AG04450 (cell line): ENCODE measurements around the gene MAD1L1. TPM values are rescaled to one million over a fixed set of nuclear protein-coding genes. Genes with fewer than 3 reads are reported as not detected.

ENCODE experiments used
- CTCF ChIA-PET: fragments of 300-600, 350-600 bp; formaldehyde crosslinking; extraction: SDS; loops from one replicate; lab custom pipeline; 2022; ENCODE audit warnings: antibody characterized with exemption, inconsistent platforms; lab: Charles Lee
- POLR2A ChIA-PET: fragments of 350-600 bp; formaldehyde crosslinking; extraction: SDS; loops from one replicate; lab custom pipeline; 2021; ENCODE audit warnings: antibody characterized with exemption, inconsistent platforms; lab: Yijun Ruan, JAX
- DNase-seq: peaks from one replicate; pipeline ENCODE4 v3.0.0-alpha.2; 2011; ENCODE audit warnings: low read depth, low spot score
- H3K27ac ChIP-seq: one replicate; pipeline ENCODE4 v1.5.1; 2012; ENCODE audit warnings: low read depth, low read length, control low read depth
- H3K27me3 ChIP-seq: one replicate; pipeline ENCODE4 v1.6.0; 2012; ENCODE audit warnings: low read length; ENCODE audit not compliant: control insufficient read depth, insufficient read depth
- H3K4me3 ChIP-seq: 2 replicates; pipeline ENCODE4 v1.5.1; 2011; ENCODE audit warnings: mild to moderate bottlenecking, low read depth, low read length, control low read depth
- H3K9me3 ChIP-seq: 2 replicates; pipeline ENCODE4 v1.5.1; 2012; ENCODE audit warnings: low read length; ENCODE audit not compliant: control insufficient read depth, insufficient read depth
- CTCF ChIP-seq: IDR thresholded peaks from 2 replicates; pipeline ENCODE4 v1.5.1; 2011; ENCODE audit warnings: low read depth, low read length, control low read depth, inconsistent platforms
- polyA plus RNA-seq: library from polyadenylated mRNA; depleted of rRNA; stranded (reverse); fragments of >200 nt; gene quantifications from 2 replicates; pipeline ENCODE4 v1.2.3, GENCODE V29; 2011

The MAD1L1 gene
- polyA plus RNA-seq, 1 experiment = 11.9 TPM

GRCh38 chr7:2148814-2149213 lies 83.9 kb downstream of the MAD1L1 start:
- Histone ChIP-seq H3K4me3 (no peak overlapping the region), H3K9me3 (no peaks in the 10 kb centered on the region; the same call in 1 of the 2 replicates), H3K27me3 (no peaks in the 10 kb centered on the region), H3K27ac (no peak overlapping the region)
- DNase-seq = no peak
- ChIA-PET POLR2A (no interaction called here), CTCF (no interaction called here)
- TF ChIP-seq CTCF = no peak

GRCh38 chr7:2148189-2148588 lies 84.6 kb downstream of the MAD1L1 start:
- Histone ChIP-seq H3K27ac (no peak overlapping the region), H3K9me3 (peaks cover 5% of the 10 kb centered on the region; the same call in 1 of the 2 replicates), H3K4me3 (no peak overlapping the region), H3K27me3 (no peaks in the 10 kb centered on the region)
- ChIA-PET POLR2A (no interaction called here), CTCF (interaction anchor here (0.6 kb wide), 1 partner anchor 36 kb away, joined by 3 read pairs; no protein-coding TSS in a partner anchor)
- no peak for DNase-seq
- TF ChIP-seq CTCF = no peak

- no peak for DNase-seq
- ChIA-PET CTCF (interaction anchor here (0.6 kb wide), 1 partner anchor 13 kb away, joined by 5 read pairs; no protein-coding TSS in a partner anchor), POLR2A (no interaction called here)
- H3K4me3 ChIP-seq = no peak overlapping the region
- TF ChIP-seq CTCF = no peak
- H3K27ac ChIP-seq = no peak overlapping the region
- H3K9me3 ChIP-seq = peaks cover 7% of the 10 kb centered on the region; the same call in 1 of the 2 replicates
- no peaks in the 10 kb centered on the region for H3K27me3 ChIP-seq
Observed at GRCh38 chr7:2146676-2147472, 85.9 kb downstream of the MAD1L1 start.

- Histone ChIP-seq H3K4me3 (no peak overlapping the region), H3K27ac (no peak overlapping the region), H3K9me3 (peaks cover 7% of the 10 kb centered on the region; the same call in 1 of the 2 replicates), H3K27me3 (no peaks in the 10 kb centered on the region)
- ChIA-PET CTCF (interaction anchor here (0.6 kb wide), 1 partner anchor 14 kb away, joined by 5 read pairs; no protein-coding TSS in a partner anchor), POLR2A (no interaction called here)
- no peak for TF ChIP-seq CTCF
- DNase-seq = no peak
Observed at GRCh38 chr7:2145835-2146580, 86.7 kb downstream of the MAD1L1 start.
